Lower leg skin (tissue), 4 donors: Measurements from ENCODE around the gene RSPH1. TPM values are rescaled to one million over a fixed set of nuclear protein-coding genes. Genes with fewer than 3 reads are reported as not detected.

Experiments used
- DNase-seq, 2 donors: peaks; one replicate each; pipeline ENCODE4 v3.0.0-alpha.2; 2019; ENCODE audit warnings: low spot score in 2 of 2
- H3K4me3 ChIP-seq: fragments of 200-600 bp; sonication (generic); 2 replicates; pipeline ENCODE4 v1.5.1; 2017; ENCODE audit warnings: mild to moderate bottlenecking, low read depth; ENCODE audit not compliant: poor library complexity, severe bottlenecking
- CTCF ChIP-seq, 3 donors: fragments of 450-650 bp; IDR thresholded peaks; one replicate each; pipeline ENCODE4 v1.5.1; 2016; ENCODE audit warnings: antibody characterized with exemption in 3 of 3, mild to moderate bottlenecking in 3 of 3, moderate library complexity in 2 of 3
- POLR2A ChIP-seq, 2 donors: fragments of 450-650 bp; IDR thresholded peaks; one replicate each; pipeline ENCODE4 v1.6.1; 2016 to 2017; ENCODE audit warnings: antibody characterized with exemption in 2 of 2, mild to moderate bottlenecking in 1 of 2, moderate library complexity in 1 of 2
- WGBS, 2 donors: methylation state at CpG; one replicate each; pipeline ENCODE4 v1.1.5; 2018; 5-methylcytosine and 5-hydroxymethylcytosine counted together
- intact Hi-C: fragments of 100-400 bp; cut with DNase I; formaldehyde crosslinking; loops from one replicate; pipeline ENCODE4 v1.15.0; 2023; ENCODE audit warnings: low total_unique reads
- total RNA-seq, 4 donors: library from RNA; depleted of rRNA; stranded (reverse); fragments of >200 nt; gene quantifications; one replicate each; pipeline ENCODE4 v1.1.0, GENCODE V29; 2016

Gene RSPH1
- total RNA-seq, 4 donors from 2014 or later, result 0.34 to 3.7 (median 2.1) TPM

DNA sequence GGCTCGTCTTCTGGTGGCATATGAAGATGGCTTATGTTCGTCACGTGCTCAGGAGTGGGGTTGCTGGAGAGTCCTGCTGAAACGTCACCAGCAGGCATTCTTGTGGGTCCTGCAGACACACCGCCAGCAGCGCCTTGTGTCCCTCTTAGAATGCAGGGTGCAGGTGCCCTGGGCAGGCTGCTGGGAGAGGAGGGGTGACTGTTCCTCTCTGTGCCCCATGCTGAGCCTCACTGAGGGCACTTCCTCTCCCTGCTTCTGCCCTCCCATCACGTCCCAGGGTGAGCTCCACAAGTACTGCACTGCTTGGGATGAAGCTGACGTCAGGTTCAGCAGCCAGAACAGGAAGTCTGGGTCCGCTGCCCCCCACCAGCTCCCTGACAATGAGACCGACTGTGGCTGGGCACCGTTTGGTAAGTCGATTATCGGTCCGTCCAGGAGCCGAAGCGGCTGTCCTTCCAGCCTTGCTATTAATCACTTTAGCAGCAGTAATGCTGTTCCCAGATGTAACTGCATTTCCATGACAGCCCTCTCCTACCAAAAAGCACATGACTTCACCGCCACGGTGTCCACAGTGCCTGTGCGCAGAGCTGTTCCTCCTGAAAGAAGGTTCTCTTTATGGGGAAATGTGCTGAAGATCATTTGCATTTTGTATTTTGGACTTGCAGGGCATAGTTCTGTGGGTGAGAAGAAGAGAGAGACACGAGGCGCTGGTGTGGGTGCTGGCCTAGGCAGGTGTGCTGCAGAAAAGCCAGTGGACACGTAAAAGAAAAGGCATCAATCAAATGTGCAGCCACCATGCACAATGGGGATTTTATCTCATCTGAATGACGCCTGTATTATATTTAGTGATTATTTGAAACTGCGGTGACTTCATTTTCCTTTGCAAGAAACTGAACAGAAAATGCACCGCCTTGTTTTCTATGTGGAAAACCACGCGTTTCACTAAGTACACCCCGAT is 38.7 kb upstream of the RSPH1 start:
- TF ChIP-seq POLR2A (IDR thresholded peaks at IDR 0.05), result no peak
- TF ChIP-seq CTCF (IDR thresholded peaks at IDR 0.05), result no peak
- intact Hi-C loops, result no loop called here
- WGBS, 2 donors, result 88 to 91% methylated on average over 28 of the region's 28 CpGs
- no peak overlapping the region for H3K4me3 ChIP-seq
- DNase-seq, result peak in 1 of 2 donors; percentile 85

GRCh38 chr21:42533963-42534355 is 37.9 kb upstream of the RSPH1 start:
- no peak for DNase-seq
- H3K4me3 ChIP-seq, result no peak overlapping the region
- intact Hi-C loops, result no loop called here
- WGBS, 2 donors, result 87 to 90% methylated on average over 4 of the region's 4 CpGs
- no peak for TF ChIP-seq CTCF (IDR thresholded peaks at IDR 0.05)
- no peak for TF ChIP-seq POLR2A (IDR thresholded peaks at IDR 0.05)

DNA sequence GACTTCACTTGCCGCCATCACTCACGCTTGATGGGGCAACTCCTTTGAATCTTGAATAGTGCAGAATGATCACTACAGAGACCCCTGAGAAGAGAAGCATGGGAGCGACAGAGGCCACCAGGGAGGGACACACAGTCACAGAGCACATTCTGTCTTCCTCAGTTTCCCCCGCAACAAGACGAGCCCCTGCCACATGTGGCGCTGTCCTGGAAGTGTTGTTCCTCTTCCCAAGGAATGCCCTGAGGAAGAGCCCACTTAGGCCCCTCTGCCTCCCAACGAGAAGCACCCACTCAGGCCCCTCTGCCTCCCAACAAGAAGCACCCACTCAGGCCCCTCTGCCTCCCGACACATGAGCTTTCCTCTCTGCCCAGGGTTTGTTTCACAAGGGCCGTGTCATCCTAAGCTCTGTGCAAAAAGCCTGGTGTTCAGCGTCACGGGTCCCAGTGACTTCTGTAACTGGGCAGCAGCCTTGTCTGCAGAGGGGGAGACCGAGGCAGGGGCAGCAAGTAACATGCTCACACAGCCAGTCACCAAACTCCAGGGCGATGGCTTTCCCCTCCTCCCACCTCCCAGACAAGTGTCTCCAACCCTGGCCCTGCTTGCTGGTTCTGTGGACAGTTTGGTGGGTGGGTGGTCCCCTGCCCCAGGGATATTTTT is 37.4 kb upstream of the RSPH1 start:
- WGBS, 2 donors, result 93% methylated on average over 13 of the region's 13 CpGs
- intact Hi-C loops, result no loop called here
- TF ChIP-seq CTCF (IDR thresholded peaks at IDR 0.05) (no peak), POLR2A (IDR thresholded peaks at IDR 0.05) (no peak)

GRCh38 chr21:42532466-42533181 is 36.6 kb upstream of the RSPH1 start:
- TF ChIP-seq POLR2A (IDR thresholded peaks at IDR 0.05) (no peak), CTCF (IDR thresholded peaks at IDR 0.05) (no peak)
- 70 to 72% methylated on average over 15 to 18 of the region's 18 CpGs for WGBS, 2 donors
- DNase-seq, result peak; percentile 59 to 89
- intact Hi-C loops, result no loop called here
- no peak overlapping the region for H3K4me3 ChIP-seq

More for the DNA sequence above, 37.4 kb upstream of the RSPH1 start:
- DNase-seq, result peak in 1 of 2 donors; percentile 83
- H3K4me3 ChIP-seq, result no peak overlapping the region

- H3K4me3 ChIP-seq, result no peak overlapping the region
- intact Hi-C loops, result no loop called here
- DNase-seq, result peak in 1 of 2 donors; percentile 63
- 89 to 96% methylated on average over 8 of the region's 8 CpGs for whole genome bisulfite sequencing, 2 donors
- TF ChIP-seq POLR2A (IDR thresholded peaks at IDR 0.05) (no peak), CTCF (IDR thresholded peaks at IDR 0.05) (no peak)
Observed at GRCh38 chr21:42531771-42532170, 35.7 kb upstream of the RSPH1 start.
